DND-41 (cell line): ENCODE measurements around the gene ELOVL5.

Experiments used
- ATAC-seq: fragments of 200-7000 bp; cut with Tn5 transposase; 3 replicates; pipeline ENCODE4 v1.9.1; 2021; ENCODE audit warnings: low read depth; ENCODE audit not compliant: insufficient read depth
- DNase-seq: peaks from one replicate; pipeline ENCODE4 v3.0.0-alpha.2; 2020
- H2AFZ ChIP-seq: 2 replicates; pipeline ENCODE4 v1.6.0; 2012; ENCODE audit warnings: low read depth, low read length
- H3K27ac ChIP-seq: 2 replicates; pipeline ENCODE4 v1.5.1; 2012; ENCODE audit warnings: low read length, inconsistent platforms
- H3K27me3 ChIP-seq: fragments of 200-600 bp; sonication (generic); 2 replicates; pipeline ENCODE4 v1.6.0; 2012; ENCODE audit warnings: low read length, mild to moderate bottlenecking, inconsistent platforms; ENCODE audit not compliant: insufficient read depth, poor library complexity
- H3K36me3 ChIP-seq: 2 replicates; pipeline ENCODE4 v1.5.1; 2012; ENCODE audit warnings: low read length, inconsistent platforms; ENCODE audit not compliant: insufficient read depth
- H3K4me1 ChIP-seq: 2 replicates; pipeline ENCODE4 v1.5.1; 2012; ENCODE audit warnings: mild to moderate bottlenecking, low read length; ENCODE audit not compliant: insufficient read depth
- H3K4me2 ChIP-seq: 2 replicates; pipeline ENCODE4 v1.6.0; 2012; ENCODE audit warnings: mild to moderate bottlenecking, moderate library complexity, low read length, inconsistent platforms; ENCODE audit not compliant: insufficient read depth
- H3K4me3 ChIP-seq, 2 experiments: fragments of 200-600 bp in 1 of 2; shearing (Covaris generic) in 1 of 2; 2 replicates each; pipeline ENCODE4 v1.5.1; 2012 to 2016; ENCODE audit warnings: inconsistent platforms in 2 of 2, low read length in 2 of 2, mild to moderate bottlenecking in 2 of 2, low read depth in 1 of 2, moderate library complexity in 1 of 2
- H3K79me2 ChIP-seq: 2 replicates; pipeline ENCODE4 v1.6.0; 2012; ENCODE audit warnings: low read length, inconsistent platforms; ENCODE audit not compliant: insufficient read depth
- H3K9ac ChIP-seq: 2 replicates; pipeline ENCODE4 v1.6.0; 2012; ENCODE audit warnings: low read depth, mild to moderate bottlenecking, inconsistent platforms, low read length, moderate library complexity
- H3K9me3 ChIP-seq: 2 replicates; pipeline ENCODE4 v1.5.1; 2012; ENCODE audit warnings: low read length, moderate library complexity, mild to moderate bottlenecking, inconsistent platforms; ENCODE audit not compliant: insufficient read depth, severe bottlenecking
- H4K20me1 ChIP-seq: 2 replicates; pipeline ENCODE4 v1.6.0; 2012; ENCODE audit warnings: low read length; ENCODE audit not compliant: insufficient read depth
- CTCF ChIP-seq: IDR thresholded peaks from 2 replicates; pipeline ENCODE4 v1.5.1; 2012; ENCODE audit warnings: borderline replicate concordance, low read length, moderate library complexity, mild to moderate bottlenecking; ENCODE audit not compliant: poor library complexity, severe bottlenecking; ENCODE audit errors: extremely low read depth
- EZH2 ChIP-seq: IDR thresholded peaks from 3 replicates; pipeline ENCODE4 v1.6.1; 2012; ENCODE audit warnings: borderline replicate concordance, low read depth, mild to moderate bottlenecking, moderate library complexity, low read length, inconsistent platforms; ENCODE audit not compliant: severe bottlenecking

The ELOVL5 gene, protein sequence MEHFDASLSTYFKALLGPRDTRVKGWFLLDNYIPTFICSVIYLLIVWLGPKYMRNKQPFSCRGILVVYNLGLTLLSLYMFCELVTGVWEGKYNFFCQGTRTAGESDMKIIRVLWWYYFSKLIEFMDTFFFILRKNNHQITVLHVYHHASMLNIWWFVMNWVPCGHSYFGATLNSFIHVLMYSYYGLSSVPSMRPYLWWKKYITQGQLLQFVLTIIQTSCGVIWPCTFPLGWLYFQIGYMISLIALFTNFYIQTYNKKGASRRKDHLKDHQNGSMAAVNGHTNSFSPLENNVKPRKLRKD

GRCh38 chr6:53348371-53349208, at the start of gene ELOVL5:
Gene ELOVL5, minus strand, starts transcription at chr6:53348950. Its CDS starts 53,251 bp downstream, at chr6:53295699.
- peak; percentile 95 for DNase-seq
- peaks cover 36% of the 10 kb centered on the region for H4K20me1 ChIP-seq
- H3K27me3 ChIP-seq, result no peaks in the 10 kb centered on the region
- peak within 1 kb of the TSS; percentile 96 for H3K27ac ChIP-seq
- H3K4me3 ChIP-seq, result peak within 1 kb of the TSS; percentile 71 to 87
- no peaks in the 10 kb centered on the region for H3K9me3 ChIP-seq
- peak within 1 kb of the TSS; percentile 85 for H3K4me2 ChIP-seq
- ATAC-seq, result peak; percentile 73
- H3K36me3 ChIP-seq, result peaks cover 24% of the 10 kb centered on the region
- H2AFZ ChIP-seq, result peak within 1 kb of the TSS; percentile 90
- H3K9ac ChIP-seq, result peak within 1 kb of the TSS; percentile 97
- H3K4me1 ChIP-seq, result peaks cover 47% of the 10 kb centered on the region
- TF ChIP-seq EZH2, result no peak
- no peak for TF ChIP-seq CTCF
- H3K79me2 ChIP-seq, result peaks cover 56% of the 10 kb centered on the region

DNA sequence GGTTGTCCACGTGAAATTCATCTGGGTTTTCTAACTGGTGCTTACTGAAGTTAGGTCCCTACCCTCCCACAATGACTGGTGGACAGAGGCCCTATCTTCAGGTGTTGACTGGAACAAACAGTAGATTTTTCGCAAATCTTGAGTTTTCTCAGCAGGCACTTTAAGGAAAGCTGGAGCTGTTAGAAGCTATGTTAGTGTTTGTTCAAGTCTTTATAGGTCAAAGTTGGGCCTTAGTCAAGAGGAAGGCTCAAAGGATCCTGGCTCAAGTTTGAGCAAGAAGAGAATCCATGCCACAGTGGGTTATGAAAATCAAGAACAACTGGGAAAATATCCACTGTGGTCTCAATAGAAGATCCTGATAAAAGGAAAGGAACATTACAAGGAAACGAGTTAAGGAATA, 48.5 kb upstream of the ELOVL5 start:
- Histone ChIP-seq H3K9ac (no peak overlapping the region), H3K4me3 (no peak overlapping the region), H3K79me2 (no peaks in the 10 kb centered on the region), H3K36me3 (no peaks in the 10 kb centered on the region), H3K9me3 (no peaks in the 10 kb centered on the region), H2AFZ (no peak overlapping the region), H3K27me3 (no peaks in the 10 kb centered on the region), H4K20me1 (no peaks in the 10 kb centered on the region), H3K4me1 (no peaks in the 10 kb centered on the region), H3K27ac (no peak overlapping the region), H3K4me2 (no peak overlapping the region)
- no peak for ATAC-seq
- TF ChIP-seq EZH2, result no peak
- TF ChIP-seq CTCF, result no peak
- DNase-seq, result no peak

DNA sequence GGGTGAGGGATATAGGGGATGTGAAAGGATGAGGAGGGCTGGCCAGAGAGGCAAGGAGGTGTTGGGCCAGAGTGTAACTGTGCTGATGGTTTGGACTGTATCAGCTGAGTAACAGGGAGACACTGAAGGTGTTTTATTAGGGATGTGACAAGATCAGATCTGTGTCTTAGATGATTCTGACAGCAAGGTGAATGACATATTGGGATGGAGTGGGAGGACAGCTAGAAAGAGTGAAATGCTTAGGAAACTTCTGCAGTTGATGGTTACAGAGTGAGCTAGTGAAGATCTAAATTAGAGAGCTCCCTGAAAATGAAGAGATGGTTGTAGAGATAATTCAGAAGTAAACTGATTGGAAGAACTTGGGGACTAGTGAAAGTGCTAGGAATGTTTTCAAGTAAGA, 47.2 kb upstream of the ELOVL5 start:
- Histone ChIP-seq H3K36me3 (no peaks in the 10 kb centered on the region), H3K4me3 (no peak overlapping the region), H3K4me2 (no peak overlapping the region), H3K4me1 (no peaks in the 10 kb centered on the region), H3K9me3 (no peaks in the 10 kb centered on the region), H3K27me3 (no peaks in the 10 kb centered on the region), H3K27ac (no peak overlapping the region), H2AFZ (no peak overlapping the region), H4K20me1 (no peaks in the 10 kb centered on the region), H3K9ac (no peak overlapping the region), H3K79me2 (no peaks in the 10 kb centered on the region)
- TF ChIP-seq EZH2 (no peak), CTCF (no peak)
- ATAC-seq (no peak), DNase-seq (no peak)
